Neuronal stem cell (in vitro differentiated cells): ENCODE measurements around the gene CPLX3.

ENCODE experiments used
- DNase-seq: peaks from one replicate; pipeline ENCODE4 v3.0.0-alpha.2; 2013; ENCODE audit warnings: low spot score
- H2AFZ ChIP-seq: one replicate; pipeline ENCODE4 v1.6.1; 2013; ENCODE audit warnings: mild to moderate bottlenecking, low read length, inconsistent platforms
- H2AK5ac ChIP-seq: 2 replicates; pipeline ENCODE4 v1.6.1; 2013; ENCODE audit warnings: low read depth, mild to moderate bottlenecking, inconsistent platforms, low read length, moderate library complexity, mixed read lengths
- H2BK120ac ChIP-seq: 2 replicates; pipeline ENCODE4 v1.6.1; 2013; ENCODE audit warnings: low read depth, mild to moderate bottlenecking, inconsistent platforms, low read length, moderate library complexity, mixed read lengths
- H2BK12ac ChIP-seq: one replicate; pipeline ENCODE4 v1.6.1; 2013; ENCODE audit warnings: low read length, inconsistent platforms
- H2BK15ac ChIP-seq: 2 replicates; pipeline ENCODE4 v1.6.1; 2013; ENCODE audit warnings: mild to moderate bottlenecking, low read length, inconsistent platforms, mixed read lengths
- H2BK5ac ChIP-seq: one replicate; pipeline ENCODE4 v1.6.1; 2013; ENCODE audit warnings: inconsistent platforms, mild to moderate bottlenecking, low read length, moderate library complexity
- H3K14ac ChIP-seq: one replicate; pipeline ENCODE4 v1.6.1; 2013; ENCODE audit warnings: low read length, inconsistent platforms
- H3K18ac ChIP-seq: 2 replicates; pipeline ENCODE4 v1.6.1; 2013; ENCODE audit warnings: low read length, inconsistent platforms
- H3K23ac ChIP-seq: 2 replicates; pipeline ENCODE4 v1.6.1; 2013; ENCODE audit warnings: low read depth, mild to moderate bottlenecking, mixed read lengths, low read length, inconsistent platforms; ENCODE audit not compliant: poor library complexity
- H3K27ac ChIP-seq: replicated peaks from 3 replicates; pipeline ENCODE4 v1.5.1; 2013; ENCODE audit warnings: low read length, inconsistent platforms
- H3K27me3 ChIP-seq, 3 experiments: 2 replicates each; pipeline ENCODE4 v1.6.1; 2013; ENCODE audit warnings: low read length in 3 of 3, mild to moderate bottlenecking in 2 of 3, inconsistent platforms in 1 of 3, low read depth in 1 of 3, mixed read lengths in 1 of 3, moderate library complexity in 1 of 3; ENCODE audit not compliant: control insufficient read depth in 3 of 3, insufficient read depth in 3 of 3
- H3K36me3 ChIP-seq, 2 donors: replicated peaks in 1 of 2; 2 replicates each; pipeline ENCODE4 v1.6.1; 2013; ENCODE audit warnings: low read length in 2 of 2; ENCODE audit not compliant: control insufficient read depth in 2 of 2, insufficient read depth in 2 of 2
- H3K4ac ChIP-seq: 2 replicates; pipeline ENCODE4 v1.6.1; 2013; ENCODE audit warnings: inconsistent platforms, mild to moderate bottlenecking, low read length, moderate library complexity
- H3K4me1 ChIP-seq, 2 donors: 1 replicate in 1 of 2; 2 replicates in 1 of 2; pipeline ENCODE4 v1.6.1; 2013; ENCODE audit warnings: low read length in 2 of 2, low read depth in 1 of 2; ENCODE audit not compliant: control insufficient read depth in 2 of 2, insufficient read depth in 1 of 2
- H3K4me2 ChIP-seq: one replicate; pipeline ENCODE4 v1.6.1; 2013; ENCODE audit warnings: mild to moderate bottlenecking, low read length, inconsistent platforms; ENCODE audit not compliant: insufficient read depth, poor library complexity, severe bottlenecking
- H3K4me3 ChIP-seq, 2 donors: 2 replicates each; pipeline ENCODE4 v1.5.1; 2013; ENCODE audit warnings: low read length in 2 of 2, mild to moderate bottlenecking in 2 of 2, inconsistent platforms in 1 of 2, moderate library complexity in 1 of 2
- H3K79me1 ChIP-seq: one replicate; pipeline ENCODE4 v1.6.1; 2013; ENCODE audit warnings: low read depth, mild to moderate bottlenecking, inconsistent platforms, low read length, moderate library complexity
- H3K9ac ChIP-seq: one replicate; pipeline ENCODE4 v1.6.1; 2013; ENCODE audit warnings: mild to moderate bottlenecking, low read depth, low read length, inconsistent platforms; ENCODE audit not compliant: poor library complexity
- H3K9me3 ChIP-seq, 2 donors: replicated peaks in 1 of 2; 2 replicates each; pipeline versions ENCODE3 to v1.6.1; 2013; ENCODE audit warnings: low read length in 2 of 2, mild to moderate bottlenecking in 2 of 2, inconsistent platforms in 1 of 2, low read depth in 1 of 2, mixed read lengths in 1 of 2, moderate library complexity in 1 of 2; ENCODE audit not compliant: control insufficient read depth in 2 of 2, insufficient read depth in 1 of 2
- H4K8ac ChIP-seq: one replicate; pipeline ENCODE4 v1.6.1; 2013; ENCODE audit warnings: low read depth, mild to moderate bottlenecking, inconsistent platforms, low read length, moderate library complexity
- H4K91ac ChIP-seq: one replicate; pipeline ENCODE4 v1.6.1; 2013; ENCODE audit warnings: low read length, low read depth, mild to moderate bottlenecking, inconsistent platforms; ENCODE audit not compliant: poor library complexity
- WGBS, 2 donors: extraction: QIAGEN DNeasy Blood & Tissue Kit; methylation state at CpG; one replicate each; pipeline ENCODE4 v1.1.7; 2013; ENCODE audit warnings: missing lambda C conversion rate in 2 of 2, mixed read lengths in 1 of 2; ENCODE audit not compliant: insufficient read length in 2 of 2, insufficient replicate concordance in 1 of 2; ENCODE audit errors: extremely low coverage in 2 of 2; 5-methylcytosine and 5-hydroxymethylcytosine counted together

Gene CPLX3

GRCh38 chr15:74845581-74845980 lies 19.2 kb downstream of the CPLX3 start:
- Histone ChIP-seq H3K9ac (no peak overlapping the region), H3K4ac (no peak overlapping the region), H2AK5ac (no peak overlapping the region), H3K27ac (no peak overlapping the region), H3K36me3 (peaks cover 23 to 66% of the 10 kb centered on the region in 2 donors), H3K79me1 (peaks cover 3% of the 10 kb centered on the region), H2BK5ac (no peak overlapping the region), H3K4me3 (no peak overlapping the region), H3K14ac (no peak overlapping the region), H3K18ac (no peak overlapping the region), H3K4me1 (peaks cover 6 to 12% of the 10 kb centered on the region in 2 donors), H4K8ac (no peak overlapping the region), H2AFZ (no peak overlapping the region), H3K23ac (no peak overlapping the region), H3K9me3 (no peaks in the 10 kb centered on the region), H2BK12ac (no peak overlapping the region), H2BK15ac (no peak overlapping the region), H3K4me2 (no peak overlapping the region), H3K27me3 (no peaks in the 10 kb centered on the region), H4K91ac (no peak overlapping the region), H2BK120ac (no peak overlapping the region)
- no CpG with 5 or more reads among the region's 4 CpGs for WGBS, 2 donors
- DNase-seq: no peak

GRCh38 chr15:74847432-74847831 lies 21.0 kb downstream of the CPLX3 start:
- Histone ChIP-seq H3K27ac (no peak overlapping the region), H2AK5ac (no peak overlapping the region), H3K36me3 (peaks cover 39 to 73% of the 10 kb centered on the region in 2 donors), H2BK15ac (no peak overlapping the region), H3K23ac (no peak overlapping the region), H3K4me1 (peaks cover 6 to 9% of the 10 kb centered on the region in 2 donors), H2AFZ (no peak overlapping the region), H3K4me3 (no peak overlapping the region), H2BK5ac (no peak overlapping the region), H2BK12ac (no peak overlapping the region), H3K9me3 (no peaks in the 10 kb centered on the region), H3K18ac (no peak overlapping the region), H3K14ac (no peak overlapping the region), H3K9ac (no peak overlapping the region), H3K27me3 (no peaks in the 10 kb centered on the region), H4K91ac (no peak overlapping the region), H3K79me1 (no peaks in the 10 kb centered on the region), H4K8ac (no peak overlapping the region), H3K4me2 (no peak overlapping the region), H3K4ac (no peak overlapping the region), H2BK120ac (no peak overlapping the region)
- DNase-seq: no peak
- WGBS, 2 donors: no CpG with 5 or more reads among the region's 3 CpGs

- Histone ChIP-seq H3K18ac (no peak overlapping the region), H3K9me3 (no peaks in the 10 kb centered on the region), H3K23ac (no peak overlapping the region), H3K79me1 (no peaks in the 10 kb centered on the region), H2AK5ac (no peak overlapping the region), H2BK5ac (no peak overlapping the region), H3K36me3 (peaks cover 45 to 79% of the 10 kb centered on the region in 2 donors), H2BK12ac (no peak overlapping the region), H2BK15ac (no peak overlapping the region), H3K4me2 (no peak overlapping the region), H3K4me3 (no peak overlapping the region), H3K27me3 (no peaks in the 10 kb centered on the region), H4K91ac (no peak overlapping the region), H3K4ac (no peak overlapping the region), H3K4me1 (no peaks in the 10 kb centered on the region), H3K9ac (no peak overlapping the region), H2BK120ac (no peak overlapping the region), H3K27ac (no peak overlapping the region), H2AFZ (no peak overlapping the region), H3K14ac (no peak overlapping the region), H4K8ac (no peak overlapping the region)
- no CpG with 5 or more reads among the region's 4 CpGs for WGBS, 2 donors
- DNase-seq: no peak
These were observed 24.0 kb downstream of the CPLX3 start for GRCh38 chr15:74850393-74850792.

- no peaks in the 10 kb centered on the region for H3K27me3 ChIP-seq
- H2BK120ac ChIP-seq: no peak overlapping the region
- no peaks in the 10 kb centered on the region for H3K9me3 ChIP-seq
- no peak overlapping the region for H3K9ac ChIP-seq
- no peak overlapping the region for H4K8ac ChIP-seq
- no peak overlapping the region for H3K4ac ChIP-seq
- no peak overlapping the region for H4K91ac ChIP-seq
- H2AFZ ChIP-seq: no peak overlapping the region
- no peak overlapping the region for H2BK12ac ChIP-seq
- H3K4me3 ChIP-seq: no peak overlapping the region
- no peaks in the 10 kb centered on the region for H3K4me1 ChIP-seq
- no peak overlapping the region for H2AK5ac ChIP-seq
- H2BK5ac ChIP-seq: peak overlapping the region; percentile 43
- no peak overlapping the region for H3K14ac ChIP-seq
- no peak overlapping the region for H3K4me2 ChIP-seq
- no CpG with 5 or more reads among the region's 7 CpGs for WGBS, 2 donors
- no peaks in the 10 kb centered on the region for H3K79me1 ChIP-seq
- DNase-seq: no peak
- H2BK15ac ChIP-seq: no peak overlapping the region
- no peak overlapping the region for H3K18ac ChIP-seq
- H3K23ac ChIP-seq: no peak overlapping the region
- peaks cover 43 to 74% of the 10 kb centered on the region in 2 donors for H3K36me3 ChIP-seq
- no peak overlapping the region for H3K27ac ChIP-seq
These were observed 25.5 kb downstream of the CPLX3 start for GRCh38 chr15:74851960-74852359.
